ENCODE data around the gene DCUN1D3. TPM values are rescaled to one million over a fixed set of nuclear protein-coding genes. Genes with fewer than 3 reads are reported as not detected.
A peak's percentile ranks its signal among the peaks of the same experiment; 100 is the strongest.

Gene DCUN1D3
- total RNA-seq, 1 experiment from 2014 or later = 16.4 TPM

GRCh38 chr16:20903116-20903898 is 3.1 kb upstream of the DCUN1D3 start:
- Histone ChIP-seq H2AFZ (ENCODE audit: low read depth, low read length, poor library complexity, severe bottlenecking) (no peak overlapping the region), H4K20me1 (ENCODE audit: insufficient read depth) (no peaks in the 10 kb centered on the region), H3K4me1 (ENCODE audit: control insufficient read depth in 1 of 2, insufficient read depth in 2 of 2, low read length in 2 of 2) (peaks cover 61 to 84% of the 10 kb centered on the region in 2 experiments), H3K36me3 (ENCODE audit: control insufficient read depth in 1 of 2, insufficient read depth in 2 of 2, low read length in 2 of 2) (no peaks in the 10 kb centered on the region), H3K9me3 (ENCODE audit: control insufficient read depth in 1 of 2, insufficient read depth in 1 of 2, low read depth in 1 of 2, low read length in 2 of 2) (no peaks in the 10 kb centered on the region), H3K9ac (ENCODE audit: low read length) (no peak overlapping the region), H3K4me3 (replicated peaks in 1 of 2; ENCODE audit: low read depth in 1 of 2, low read length in 2 of 2) (no peak overlapping the region), H3K27ac (ENCODE audit: low read depth, low read length) (peak overlapping the region; percentile 85), H3K79me2 (ENCODE audit: insufficient read depth, low read length) (peaks cover 36% of the 10 kb centered on the region), H3K9me2 (ENCODE audit: insufficient read depth) (no peaks in the 10 kb centered on the region), H3K27me3 (ENCODE audit: insufficient read depth, low read length) (no peaks in the 10 kb centered on the region), H3K4me2 (ENCODE audit: low read length) (peak overlapping the region; percentile 63)
- intact Hi-C loops (cut with micrococcal nuclease) = loop anchor here (5.0 to 10.0 kb wide), 3 partner anchors 36 to 401 kb away; no protein-coding TSS in a partner anchor
- ATAC-seq = no peak
- TF ChIP-seq YY1 (IDR thresholded peaks at IDR 0.05; ENCODE audit: extremely low read depth, insufficient replicate concordance, low read depth, low read length) (no peak), TCF7L2 (IDR thresholded peaks at IDR 0.05; ENCODE audit: borderline replicate concordance, extremely low read depth, insufficient read depth, insufficient read length) (no peak)
- TF ChIP-seq, protein P1, sequence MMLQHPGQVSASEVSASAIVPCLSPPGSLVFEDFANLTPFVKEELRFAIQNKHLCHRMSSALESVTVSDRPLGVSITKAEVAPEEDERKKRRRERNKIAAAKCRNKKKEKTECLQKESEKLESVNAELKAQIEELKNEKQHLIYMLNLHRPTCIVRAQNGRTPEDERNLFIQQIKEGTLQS (IDR thresholded peaks at IDR 0.05) = no peak
- no peak for DNase-seq (ENCODE audit: low read depth, low spot score)
- ChIA-PET POLR2A (interaction anchor here (0.8 to 1.5 kb wide), 3 partner anchors 11 to 38 kb away, joined by 3 to 5 read pairs (median 4); no protein-coding TSS in a partner anchor), RAD21 (ENCODE audit: low non-redundant PET in 1 of 2, low total read pairs in 2 of 2, uncharacterized antibody in 2 of 2, unreplicated experiment in 2 of 2) (no interaction called here), CTCF (interaction anchor here (0.8 kb wide), 1 partner anchor 20 kb away, joined by 3 read pairs; no protein-coding TSS in a partner anchor)
- no TSS peak for BruUV-seq (replicated peaks)

- Histone ChIP-seq H3K27ac (ENCODE audit: low read depth, low read length) (peak overlapping the region; percentile 85), H3K4me2 (ENCODE audit: low read length) (peak overlapping the region; percentile 93)
- no peak for DNase-seq (ENCODE audit: low read depth, low spot score)
- TF ChIP-seq ELF1 (IDR thresholded peaks at IDR 0.05; ENCODE audit: borderline replicate concordance, low read depth) (no peak), EGR1 (IDR thresholded peaks at IDR 0.05; ENCODE audit: low read depth) (no peak), FOSL1 (IDR thresholded peaks at IDR 0.05; ENCODE audit: low read depth) (no peak), REST (IDR thresholded peaks at IDR 0.05; ENCODE audit: low read depth) (no peak), SRF (IDR thresholded peaks at IDR 0.05; ENCODE audit: low read depth) (no peak), ZNF274 (IDR thresholded peaks at IDR 0.05; ENCODE audit: low read depth, low read length) (no peak), EZH2 (IDR thresholded peaks at IDR 0.05) (no peak), EZH2phosphoT487 (IDR thresholded peaks at IDR 0.05; ENCODE audit: borderline replicate concordance) (no peak), JUND (IDR thresholded peaks at IDR 0.05) (no peak), TCF7L2 (IDR thresholded peaks at IDR 0.05; ENCODE audit: borderline replicate concordance, extremely low read depth, insufficient read depth, insufficient read length) (no peak), SIN3A (IDR thresholded peaks at IDR 0.05; ENCODE audit: low read depth) (no peak), YY1 (IDR thresholded peaks at IDR 0.05; ENCODE audit: extremely low read depth, insufficient replicate concordance, low read depth, low read length) (no peak), SP1 (IDR thresholded peaks at IDR 0.05; ENCODE audit: low read depth) (no peak), POLR2AphosphoS5 (IDR thresholded peaks at IDR 0.05; ENCODE audit: low read depth, low read length) (no peak; the same call in 1 of the 2 replicates)
- TF ChIP-seq, protein P1 (IDR thresholded peaks at IDR 0.05) = no peak
These were observed 2.3 kb upstream of the DCUN1D3 start for GRCh38 chr16:20902426-20902825.

More at GRCh38 chr16:20902426-20902825, 2.3 kb upstream of the DCUN1D3 start:
- Histone ChIP-seq H2AFZ (ENCODE audit: low read depth, low read length, poor library complexity, severe bottlenecking) (no peak overlapping the region), H3K4me1 (ENCODE audit: control insufficient read depth in 1 of 2, insufficient read depth in 2 of 2, low read length in 2 of 2) (peaks cover 65 to 84% of the 10 kb centered on the region in 2 experiments), H3K4me3 (replicated peaks in 1 of 2; ENCODE audit: low read depth in 1 of 2, low read length in 2 of 2) (no peak overlapping the region), H3K9me2 (ENCODE audit: insufficient read depth) (no peaks in the 10 kb centered on the region), H3K9me3 (ENCODE audit: control insufficient read depth in 1 of 2, insufficient read depth in 1 of 2, low read depth in 1 of 2, low read length in 2 of 2) (no peaks in the 10 kb centered on the region), H3K79me2 (ENCODE audit: insufficient read depth, low read length) (peaks cover 45% of the 10 kb centered on the region), H4K20me1 (ENCODE audit: insufficient read depth) (no peaks in the 10 kb centered on the region), H3K36me3 (ENCODE audit: control insufficient read depth in 1 of 2, insufficient read depth in 2 of 2, low read length in 2 of 2) (no peaks in the 10 kb centered on the region; a peak in 1 of 4 replicates), H3K9ac (ENCODE audit: low read length) (peak overlapping the region; percentile 91; the same call in 1 of the 2 replicates), H3K27me3 (ENCODE audit: insufficient read depth, low read length) (no peaks in the 10 kb centered on the region)
- intact Hi-C loops (cut with micrococcal nuclease) = loop anchor here (5.0 to 10.0 kb wide), 3 partner anchors 35 to 402 kb away; no protein-coding TSS in a partner anchor
- no TSS peak for BruUV-seq (replicated peaks)
- RAD21 ChIA-PET (ENCODE audit: low non-redundant PET in 1 of 2, low total read pairs in 2 of 2, uncharacterized antibody in 2 of 2, unreplicated experiment in 2 of 2) = no interaction called here
- no peak for ATAC-seq
- CTCF ChIA-PET = no interaction called here
- POLR2A ChIA-PET = interaction anchor here (1.1 kb wide), 1 partner anchor 13 kb away, joined by 3 read pairs; no protein-coding TSS in a partner anchor
